ENCODE results near the gene DERL3.

GRCh38 chr22:23882370-23882769 is 43.6 kb upstream of the DERL3 start:
- TF ChIP-seq ZNF624 (tag by site-specific recombination; IDR thresholded peaks at IDR 0.05) (no peak), CTCF (tag by site-specific recombination; IDR thresholded peaks at IDR 0.05) (no peak), ZBTB1 (tag by site-specific recombination; IDR thresholded peaks at IDR 0.05) (no peak), ELK4 (IDR thresholded peaks at IDR 0.05; ENCODE audit: borderline replicate concordance, low read depth, low read length) (no peak), ZBTB11 (tag by site-specific recombination; conservative IDR thresholded peaks at IDR 0.05; ENCODE audit: low read depth) (no peak), ZEB2 (tag by site-specific recombination; IDR thresholded peaks at IDR 0.05) (no peak), HOXA7 (CRISPR knock-in tag; IDR thresholded peaks at IDR 0.05; ENCODE audit: borderline replicate concordance) (no peak), ZNF621 (tag by site-specific recombination; IDR thresholded peaks at IDR 0.05) (no peak), ZNF423 (tag by site-specific recombination; IDR thresholded peaks at IDR 0.05) (no peak), ZNF114 (tag by site-specific recombination; IDR thresholded peaks at IDR 0.05) (no peak), ZNF266 (tag by site-specific recombination; IDR thresholded peaks at IDR 0.05; ENCODE audit: low read depth) (no peak)
- TF ChIP-seq, protein P1, sequence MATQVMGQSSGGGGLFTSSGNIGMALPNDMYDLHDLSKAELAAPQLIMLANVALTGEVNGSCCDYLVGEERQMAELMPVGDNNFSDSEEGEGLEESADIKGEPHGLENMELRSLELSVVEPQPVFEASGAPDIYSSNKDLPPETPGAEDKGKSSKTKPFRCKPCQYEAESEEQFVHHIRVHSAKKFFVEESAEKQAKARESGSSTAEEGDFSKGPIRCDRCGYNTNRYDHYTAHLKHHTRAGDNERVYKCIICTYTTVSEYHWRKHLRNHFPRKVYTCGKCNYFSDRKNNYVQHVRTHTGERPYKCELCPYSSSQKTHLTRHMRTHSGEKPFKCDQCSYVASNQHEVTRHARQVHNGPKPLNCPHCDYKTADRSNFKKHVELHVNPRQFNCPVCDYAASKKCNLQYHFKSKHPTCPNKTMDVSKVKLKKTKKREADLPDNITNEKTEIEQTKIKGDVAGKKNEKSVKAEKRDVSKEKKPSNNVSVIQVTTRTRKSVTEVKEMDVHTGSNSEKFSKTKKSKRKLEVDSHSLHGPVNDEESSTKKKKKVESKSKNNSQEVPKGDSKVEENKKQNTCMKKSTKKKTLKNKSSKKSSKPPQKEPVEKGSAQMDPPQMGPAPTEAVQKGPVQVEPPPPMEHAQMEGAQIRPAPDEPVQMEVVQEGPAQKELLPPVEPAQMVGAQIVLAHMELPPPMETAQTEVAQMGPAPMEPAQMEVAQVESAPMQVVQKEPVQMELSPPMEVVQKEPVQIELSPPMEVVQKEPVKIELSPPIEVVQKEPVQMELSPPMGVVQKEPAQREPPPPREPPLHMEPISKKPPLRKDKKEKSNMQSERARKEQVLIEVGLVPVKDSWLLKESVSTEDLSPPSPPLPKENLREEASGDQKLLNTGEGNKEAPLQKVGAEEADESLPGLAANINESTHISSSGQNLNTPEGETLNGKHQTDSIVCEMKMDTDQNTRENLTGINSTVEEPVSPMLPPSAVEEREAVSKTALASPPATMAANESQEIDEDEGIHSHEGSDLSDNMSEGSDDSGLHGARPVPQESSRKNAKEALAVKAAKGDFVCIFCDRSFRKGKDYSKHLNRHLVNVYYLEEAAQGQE (tag by site-specific recombination; IDR thresholded peaks at IDR 0.05), result no peak

Measured in HEK293 (cell line).